Natural killer cell (primary cell): ENCODE data around the gene COG5. TPM values are rescaled to one million over a fixed set of nuclear protein-coding genes. Genes with fewer than 3 reads are reported as not detected.

Experiments
- ATAC-seq, 3 donors: fragments of 150-1000 bp in 2 of 3; fragments of 200-7000 bp in 1 of 3; cut with Tn5 transposase; 1 replicate in 1 of 3; 2 replicates in 2 of 3; pipeline ENCODE4 v1.10.0; 2021; ENCODE audit warnings: mild to moderate bottlenecking in 2 of 3, moderate library complexity in 2 of 3
- DNase-seq, 2 donors: peaks; one replicate each; pipeline versions ENCODE4 v3.0.0 to v3.0.0-alpha.2; 2013 to 2021; ENCODE audit warnings: mixed read lengths in 1 of 2
- H3K27ac ChIP-seq: one replicate; pipeline ENCODE4 v1.5.1; 2013; ENCODE audit warnings: mild to moderate bottlenecking, low read length
- H3K27me3 ChIP-seq: one replicate; pipeline ENCODE4 v1.6.1; 2013; ENCODE audit warnings: low read length; ENCODE audit not compliant: control insufficient read depth, insufficient read depth
- H3K36me3 ChIP-seq: one replicate; pipeline ENCODE4 v1.6.1; 2013; ENCODE audit warnings: low read length; ENCODE audit not compliant: control insufficient read depth, insufficient read depth
- H3K4me1 ChIP-seq: one replicate; pipeline ENCODE4 v1.6.1; 2013; ENCODE audit warnings: low read length; ENCODE audit not compliant: control insufficient read depth, insufficient read depth
- H3K4me3 ChIP-seq: one replicate; pipeline ENCODE4 v1.5.1; 2013; ENCODE audit warnings: low read length
- H3K9me3 ChIP-seq: one replicate; pipeline ENCODE4 v1.6.1; 2013; ENCODE audit warnings: low read length; ENCODE audit not compliant: control insufficient read depth, insufficient read depth
- H3K27ac Mint-ChIP-seq, 2 donors: one replicate each; pipeline ENCODE4 v1.8.0; 2022; ENCODE audit warnings: mild to moderate bottlenecking in 2 of 2, mixed read lengths in 2 of 2, moderate library complexity in 1 of 2
- H3K27me3 Mint-ChIP-seq, 2 donors: one replicate each; pipeline ENCODE4 v1.8.0; 2022; ENCODE audit warnings: low read depth in 2 of 2, mixed read lengths in 2 of 2
- H3K36me3 Mint-ChIP-seq: one replicate; pipeline ENCODE4 v1.8.0; 2022; ENCODE audit warnings: mixed read lengths
- H3K4me1 Mint-ChIP-seq, 2 donors: one replicate each; pipeline ENCODE4 v1.8.0; 2022; ENCODE audit warnings: mixed read lengths in 2 of 2
- H3K4me3 Mint-ChIP-seq: one replicate; pipeline ENCODE4 v1.8.0; 2022; ENCODE audit warnings: mild to moderate bottlenecking, moderate library complexity, mixed read lengths
- H3K9me3 Mint-ChIP-seq, 2 donors: one replicate each; pipeline ENCODE4 v1.8.0; 2022; ENCODE audit warnings: mixed read lengths in 2 of 2
- CTCF ChIP-seq: fragments of 200-600 bp; IDR thresholded peaks from one replicate; pipeline ENCODE4 v1.8.0; 2022; ENCODE audit warnings: antibody characterized with exemption
- WGBS: methylation state at CpG from one replicate; pipeline ENCODE4 v1.1.7; 2013; ENCODE audit warnings: missing lambda C conversion rate; ENCODE audit not compliant: insufficient coverage; 5-methylcytosine and 5-hydroxymethylcytosine counted together
- intact Hi-C: fragments of 100-400 bp; cut with micrococcal nuclease; formaldehyde crosslinking; loops from one replicate; pipeline ENCODE4 v1.14.2; 2022
- total RNA-seq, 4 donors: library from RNA; stranded (reverse); fragments of 120-200 nt in 1 of 4; gene quantifications; one replicate each; pipeline versions ENCODE4 v1.2.3 to v1.2.4, GENCODE V29; 2013 to 2022

COG5 gene
- total RNA-seq, 3 donors from 2014 or later (not counting 1 experiment from before 2014, with no cell fraction given) = 49.2 to 54.6 (median 54.2) TPM

GRCh38 chr7:107555893-107556292 is 7.8 kb downstream of the COG5 start:
- no peak for DNase-seq
- no peak for ATAC-seq
- no peak overlapping the region for H3K27ac Mint-ChIP-seq
- H3K4me3 Mint-ChIP-seq = no peak overlapping the region
- intact Hi-C loops = no loop called here
- no peak for TF ChIP-seq CTCF
- 92% methylated on average over 2 of the region's 3 CpGs for WGBS
- H3K27me3 ChIP-seq = no peaks in the 10 kb centered on the region
- H3K36me3 ChIP-seq = peaks cover 47% of the 10 kb centered on the region
- no peaks in the 10 kb centered on the region for H3K9me3 ChIP-seq
- H3K36me3 Mint-ChIP-seq = no peaks in the 10 kb centered on the region
- H3K4me1 ChIP-seq = peaks cover 3% of the 10 kb centered on the region
- H3K9me3 Mint-ChIP-seq = no peaks in the 10 kb centered on the region
- peaks cover 23 to 39% of the 10 kb centered on the region in 2 donors for H3K4me1 Mint-ChIP-seq
- no peak overlapping the region for H3K4me3 ChIP-seq
- no peaks in the 10 kb centered on the region for H3K27me3 Mint-ChIP-seq
- H3K27ac ChIP-seq = no peak overlapping the region

GRCh38 chr7:107551936-107552335 is 11.8 kb downstream of the COG5 start:
- H3K4me1 Mint-ChIP-seq = peaks cover 15 to 26% of the 10 kb centered on the region in 2 donors
- Histone ChIP-seq H3K9me3 (no peaks in the 10 kb centered on the region), H3K27ac (no peak overlapping the region), H3K36me3 (peaks cover 46% of the 10 kb centered on the region), H3K4me1 (no peaks in the 10 kb centered on the region), H3K4me3 (no peak overlapping the region), H3K27me3 (no peaks in the 10 kb centered on the region)
- H3K27me3 Mint-ChIP-seq = no peaks in the 10 kb centered on the region
- intact Hi-C loops = no loop called here
- ATAC-seq (no peak), DNase-seq (no peak)
- no peak for TF ChIP-seq CTCF
- WGBS = 87% methylated on average over 1 of the region's 1 CpG
- H3K9me3 Mint-ChIP-seq = no peaks in the 10 kb centered on the region
- peaks cover 6% of the 10 kb centered on the region for H3K36me3 Mint-ChIP-seq
- H3K27ac Mint-ChIP-seq = no peak overlapping the region
- no peak overlapping the region for H3K4me3 Mint-ChIP-seq

- no peak for ATAC-seq
- WGBS = 93% methylated on average over 4 of the region's 4 CpGs
- H3K4me1 Mint-ChIP-seq = peaks cover 5 to 10% of the 10 kb centered on the region in 2 donors
- DNase-seq = no peak
- H3K4me3 Mint-ChIP-seq = no peak overlapping the region
- peaks cover 33% of the 10 kb centered on the region for H3K36me3 Mint-ChIP-seq
- H3K27ac Mint-ChIP-seq = no peak overlapping the region
- no peaks in the 10 kb centered on the region for H3K4me1 ChIP-seq
- intact Hi-C loops = no loop called here
- H3K9me3 ChIP-seq = peaks cover 8% of the 10 kb centered on the region
- no peak overlapping the region for H3K27ac ChIP-seq
- H3K27me3 ChIP-seq = no peaks in the 10 kb centered on the region
- H3K9me3 Mint-ChIP-seq = peaks cover 4 to 9% of the 10 kb centered on the region in 2 donors
- peaks cover 43% of the 10 kb centered on the region for H3K36me3 ChIP-seq
- H3K27me3 Mint-ChIP-seq = no peaks in the 10 kb centered on the region
- TF ChIP-seq CTCF = no peak
- no peak overlapping the region for H3K4me3 ChIP-seq
These were observed 18.7 kb downstream of the COG5 start for GRCh38 chr7:107544848-107545591.
